ENCODE measurements around the gene MAPKAP1. TPM values are rescaled to one million over a fixed set of nuclear protein-coding genes. Genes with fewer than 3 reads are reported as not detected.

The MAPKAP1 gene
- total RNA-seq, 1 donor from 2014 or later, result 67.3 TPM

GRCh38 chr9:125642311-125642710 is 64.7 kb downstream of the MAPKAP1 start:
- Mint-ChIP-seq H3K36me3 (no peaks in the 10 kb centered on the region), H3K9me3 (no peaks in the 10 kb centered on the region), H3K4me3 (no peak overlapping the region), H3K27me3 (no peaks in the 10 kb centered on the region), H3K4me1 (ENCODE audit: unreplicated experiment) (peaks cover 29% of the 10 kb centered on the region), H3K27ac (no peak overlapping the region)
- no peak for DNase-seq (ENCODE audit: extremely low spot score, unreplicated experiment)
- TF ChIP-seq, protein P1, sequence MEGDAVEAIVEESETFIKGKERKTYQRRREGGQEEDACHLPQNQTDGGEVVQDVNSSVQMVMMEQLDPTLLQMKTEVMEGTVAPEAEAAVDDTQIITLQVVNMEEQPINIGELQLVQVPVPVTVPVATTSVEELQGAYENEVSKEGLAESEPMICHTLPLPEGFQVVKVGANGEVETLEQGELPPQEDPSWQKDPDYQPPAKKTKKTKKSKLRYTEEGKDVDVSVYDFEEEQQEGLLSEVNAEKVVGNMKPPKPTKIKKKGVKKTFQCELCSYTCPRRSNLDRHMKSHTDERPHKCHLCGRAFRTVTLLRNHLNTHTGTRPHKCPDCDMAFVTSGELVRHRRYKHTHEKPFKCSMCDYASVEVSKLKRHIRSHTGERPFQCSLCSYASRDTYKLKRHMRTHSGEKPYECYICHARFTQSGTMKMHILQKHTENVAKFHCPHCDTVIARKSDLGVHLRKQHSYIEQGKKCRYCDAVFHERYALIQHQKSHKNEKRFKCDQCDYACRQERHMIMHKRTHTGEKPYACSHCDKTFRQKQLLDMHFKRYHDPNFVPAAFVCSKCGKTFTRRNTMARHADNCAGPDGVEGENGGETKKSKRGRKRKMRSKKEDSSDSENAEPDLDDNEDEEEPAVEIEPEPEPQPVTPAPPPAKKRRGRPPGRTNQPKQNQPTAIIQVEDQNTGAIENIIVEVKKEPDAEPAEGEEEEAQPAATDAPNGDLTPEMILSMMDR (conservative IDR thresholded peaks at IDR 0.05), result no peak

DNA sequence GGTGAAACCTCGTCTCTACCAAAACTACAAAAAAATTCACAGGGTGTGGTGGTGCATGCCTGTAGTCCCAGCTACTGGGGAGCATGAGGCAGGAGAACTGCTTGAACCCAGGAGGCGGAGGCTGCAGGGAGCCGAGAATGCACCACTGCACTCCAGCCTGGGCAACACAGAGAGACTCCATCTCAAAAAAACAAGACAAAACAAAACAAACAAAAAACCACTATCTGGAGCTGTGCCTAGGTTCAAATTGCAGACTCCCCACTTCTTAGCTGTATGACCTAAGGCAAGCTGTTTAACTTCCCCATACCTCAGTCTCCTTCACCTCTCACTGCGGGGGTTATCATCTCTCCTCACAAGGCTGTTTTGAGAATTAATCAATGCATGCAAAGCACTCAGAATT is 68.0 kb downstream of the MAPKAP1 start:
- no peak overlapping the region for H3K4me3 Mint-ChIP-seq
- H3K27ac Mint-ChIP-seq, result no peak overlapping the region
- H3K4me1 Mint-ChIP-seq (ENCODE audit: unreplicated experiment), result peaks cover 24% of the 10 kb centered on the region
- H3K27me3 Mint-ChIP-seq, result no peaks in the 10 kb centered on the region
- DNase-seq (ENCODE audit: extremely low spot score, unreplicated experiment), result no peak
- TF ChIP-seq, protein P1 (conservative IDR thresholded peaks at IDR 0.05), result no peak
- H3K36me3 Mint-ChIP-seq, result no peaks in the 10 kb centered on the region
- no peaks in the 10 kb centered on the region for H3K9me3 Mint-ChIP-seq

DNA sequence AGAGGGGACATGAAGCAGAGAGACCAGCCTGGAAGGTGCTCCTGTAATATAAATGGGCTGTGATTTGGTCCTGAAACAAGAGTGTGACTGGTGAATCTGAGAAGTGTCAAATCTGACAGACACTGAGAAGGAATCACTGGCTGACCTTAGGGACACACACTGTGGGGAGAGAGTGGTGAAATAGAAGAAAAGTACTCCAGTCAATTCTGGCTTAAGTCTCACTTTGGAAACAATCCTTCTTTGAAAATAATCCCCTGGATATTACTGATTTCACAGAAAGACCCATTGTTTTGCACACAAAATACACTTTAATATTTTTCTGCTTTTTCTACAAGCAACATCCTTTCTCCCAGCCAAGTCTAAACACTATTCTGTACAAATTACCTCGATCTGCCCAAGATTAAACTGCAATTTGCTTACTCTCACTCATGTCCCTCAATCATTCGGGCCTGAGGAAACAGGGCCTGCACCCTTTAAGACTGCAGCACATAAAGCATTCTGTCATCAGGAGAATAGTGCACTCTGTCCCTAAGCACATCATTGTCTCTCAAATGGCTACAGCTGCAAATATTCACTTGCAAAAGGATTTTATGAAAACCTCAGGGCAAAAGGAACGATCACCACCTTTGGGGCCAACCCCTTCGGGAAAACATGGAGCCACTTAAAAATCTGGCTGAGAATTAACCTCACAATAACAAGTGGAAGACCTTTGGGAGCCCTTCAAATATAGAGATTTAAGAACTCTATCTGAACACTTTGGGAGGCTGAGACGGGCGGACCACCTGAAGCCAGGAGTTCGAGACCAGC is 68.6 kb downstream of the MAPKAP1 start:
- no peak for DNase-seq (ENCODE audit: extremely low spot score, unreplicated experiment)
- H3K4me1 Mint-ChIP-seq (ENCODE audit: unreplicated experiment), result peaks cover 28% of the 10 kb centered on the region
- no peaks in the 10 kb centered on the region for H3K9me3 Mint-ChIP-seq
- H3K27ac Mint-ChIP-seq, result no peak overlapping the region
- TF ChIP-seq, protein P1 (conservative IDR thresholded peaks at IDR 0.05), result no peak
- no peaks in the 10 kb centered on the region for H3K36me3 Mint-ChIP-seq
- H3K4me3 Mint-ChIP-seq, result no peak overlapping the region
- H3K27me3 Mint-ChIP-seq, result no peaks in the 10 kb centered on the region

- Mint-ChIP-seq H3K27ac (no peak overlapping the region), H3K4me1 (ENCODE audit: unreplicated experiment) (peaks cover 38% of the 10 kb centered on the region), H3K9me3 (no peaks in the 10 kb centered on the region), H3K27me3 (no peaks in the 10 kb centered on the region), H3K4me3 (no peak overlapping the region), H3K36me3 (no peaks in the 10 kb centered on the region)
- no peak for DNase-seq (ENCODE audit: extremely low spot score, unreplicated experiment)
- TF ChIP-seq, protein P1 (conservative IDR thresholded peaks at IDR 0.05), result no peak
Observed at GRCh38 chr9:125637241-125637640, 69.8 kb downstream of the MAPKAP1 start.

DNA sequence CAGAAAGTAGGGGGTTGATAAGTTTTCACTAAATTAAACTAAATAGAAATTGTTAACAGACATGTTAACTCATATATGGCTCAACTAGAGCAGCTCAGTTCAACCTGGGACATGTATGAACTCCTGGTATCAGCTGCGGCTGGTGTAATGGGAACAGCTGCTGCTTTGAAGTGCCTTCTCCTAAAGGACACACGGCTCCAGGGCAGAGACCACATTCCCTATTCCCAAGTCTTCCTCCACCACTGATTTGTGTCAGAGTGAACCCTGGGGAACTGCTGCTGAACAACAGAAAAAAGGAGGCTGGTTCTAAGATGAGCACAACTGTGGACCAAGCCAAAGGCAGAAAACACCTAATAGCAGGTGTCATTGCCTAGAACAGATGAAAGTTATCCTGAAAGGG is 71.1 kb downstream of the MAPKAP1 start:
- Mint-ChIP-seq H3K4me1 (ENCODE audit: unreplicated experiment) (peaks cover 46% of the 10 kb centered on the region), H3K36me3 (peaks cover 8% of the 10 kb centered on the region), H3K9me3 (no peaks in the 10 kb centered on the region), H3K27me3 (no peaks in the 10 kb centered on the region), H3K27ac (no peak overlapping the region), H3K4me3 (no peak overlapping the region)
- DNase-seq (ENCODE audit: extremely low spot score, unreplicated experiment), result no peak
- TF ChIP-seq, protein P1 (conservative IDR thresholded peaks at IDR 0.05), result no peak

Data from type B pancreatic cell (in vitro differentiated cells).